ENCODE measurements around the gene MVB12B. TPM values are rescaled to one million over a fixed set of nuclear protein-coding genes. Genes with fewer than 3 reads are reported as not detected.

Gene MVB12B
- polyA plus RNA-seq, 1 donor from 2014 or later, result 39.5 TPM

GRCh38 chr9:126428534-126429175 is 102.0 kb downstream of the MVB12B start (continued):
- TF ChIP-seq RAD21 (conservative IDR thresholded peaks at IDR 0.05), result no peak

- H3F3A ChIP-seq (ENCODE audit: insufficient read depth, low read length, poor library complexity, severe bottlenecking), result no peaks in the 10 kb centered on the region
- no peaks in the 10 kb centered on the region for H3K9me2 ChIP-seq (ENCODE audit: insufficient read depth, low read length)
- no peaks in the 10 kb centered on the region for H3K27me3 ChIP-seq (ENCODE audit: insufficient read depth, low read depth, low read length)
Observed at GRCh38 chr9:126429190-126429589, 102.6 kb downstream of the MVB12B start.

DNA sequence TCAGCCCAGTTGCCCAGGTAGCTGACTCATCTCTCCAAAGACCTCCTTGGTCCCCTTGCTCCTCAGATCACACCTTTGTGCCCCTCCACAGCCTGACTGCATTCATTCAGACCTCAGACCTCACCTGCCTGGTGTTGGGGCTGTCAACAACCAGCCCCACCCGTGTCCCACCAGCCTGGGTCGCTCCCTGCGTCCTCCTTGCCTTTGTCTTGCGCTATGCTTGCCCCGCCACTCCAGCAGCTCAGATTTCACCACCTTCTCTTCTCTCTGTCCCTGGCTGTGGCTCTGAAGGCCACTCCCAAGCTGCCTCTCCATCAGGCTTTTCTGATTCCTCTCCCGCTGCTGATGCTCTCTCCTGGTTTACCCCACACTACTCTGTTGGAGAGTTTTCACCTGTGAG is 103.5 kb downstream of the MVB12B start:
- Histone ChIP-seq H3K9me3 (ENCODE audit: low read length) (no peaks in the 10 kb centered on the region), H3K4me3 (ENCODE audit: low read length) (peak overlapping the region; percentile 33), H3F3A (ENCODE audit: insufficient read depth, low read length, poor library complexity, severe bottlenecking) (no peaks in the 10 kb centered on the region), H3K79me2 (replicated peaks; ENCODE audit: insufficient read depth, low read length) (no peaks in the 10 kb centered on the region), H3K36me3 (ENCODE audit: insufficient read depth, low read length) (peaks cover 4% of the 10 kb centered on the region), H3K27me3 (ENCODE audit: insufficient read depth, low read depth, low read length) (no peaks in the 10 kb centered on the region), H2AFZ (ENCODE audit: low read depth, low read length) (no peak overlapping the region), H4K20me1 (ENCODE audit: insufficient read depth) (no peaks in the 10 kb centered on the region), H3K27ac (ENCODE audit: low read length) (peak overlapping the region; percentile 81), H3K9me2 (ENCODE audit: insufficient read depth, low read length) (no peaks in the 10 kb centered on the region), H3K9ac (ENCODE audit: low read length) (peak overlapping the region; percentile 46), H3K4me2 (ENCODE audit: low read length) (no peak overlapping the region)
- TF ChIP-seq MXI1 (conservative IDR thresholded peaks at IDR 0.05; ENCODE audit: poor library complexity, severe bottlenecking) (no peak), TAF1 (IDR thresholded peaks at IDR 0.05; ENCODE audit: low read depth) (no peak), POLR2AphosphoS5 (IDR thresholded peaks at IDR 0.05) (no peak), SMC3 (conservative IDR thresholded peaks at IDR 0.05; ENCODE audit: poor library complexity) (no peak), EP300 (conservative IDR thresholded peaks at IDR 0.05; ENCODE audit: poor library complexity, severe bottlenecking) (no peak), RAD21 (conservative IDR thresholded peaks at IDR 0.05) (no peak), EZH2 (IDR thresholded peaks at IDR 0.05; ENCODE audit: borderline replicate concordance, insufficient read depth, low read length, poor library complexity, severe bottlenecking) (no peak)
- TF ChIP-seq, protein P1, sequence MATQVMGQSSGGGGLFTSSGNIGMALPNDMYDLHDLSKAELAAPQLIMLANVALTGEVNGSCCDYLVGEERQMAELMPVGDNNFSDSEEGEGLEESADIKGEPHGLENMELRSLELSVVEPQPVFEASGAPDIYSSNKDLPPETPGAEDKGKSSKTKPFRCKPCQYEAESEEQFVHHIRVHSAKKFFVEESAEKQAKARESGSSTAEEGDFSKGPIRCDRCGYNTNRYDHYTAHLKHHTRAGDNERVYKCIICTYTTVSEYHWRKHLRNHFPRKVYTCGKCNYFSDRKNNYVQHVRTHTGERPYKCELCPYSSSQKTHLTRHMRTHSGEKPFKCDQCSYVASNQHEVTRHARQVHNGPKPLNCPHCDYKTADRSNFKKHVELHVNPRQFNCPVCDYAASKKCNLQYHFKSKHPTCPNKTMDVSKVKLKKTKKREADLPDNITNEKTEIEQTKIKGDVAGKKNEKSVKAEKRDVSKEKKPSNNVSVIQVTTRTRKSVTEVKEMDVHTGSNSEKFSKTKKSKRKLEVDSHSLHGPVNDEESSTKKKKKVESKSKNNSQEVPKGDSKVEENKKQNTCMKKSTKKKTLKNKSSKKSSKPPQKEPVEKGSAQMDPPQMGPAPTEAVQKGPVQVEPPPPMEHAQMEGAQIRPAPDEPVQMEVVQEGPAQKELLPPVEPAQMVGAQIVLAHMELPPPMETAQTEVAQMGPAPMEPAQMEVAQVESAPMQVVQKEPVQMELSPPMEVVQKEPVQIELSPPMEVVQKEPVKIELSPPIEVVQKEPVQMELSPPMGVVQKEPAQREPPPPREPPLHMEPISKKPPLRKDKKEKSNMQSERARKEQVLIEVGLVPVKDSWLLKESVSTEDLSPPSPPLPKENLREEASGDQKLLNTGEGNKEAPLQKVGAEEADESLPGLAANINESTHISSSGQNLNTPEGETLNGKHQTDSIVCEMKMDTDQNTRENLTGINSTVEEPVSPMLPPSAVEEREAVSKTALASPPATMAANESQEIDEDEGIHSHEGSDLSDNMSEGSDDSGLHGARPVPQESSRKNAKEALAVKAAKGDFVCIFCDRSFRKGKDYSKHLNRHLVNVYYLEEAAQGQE (IDR thresholded peaks at IDR 0.05; ENCODE audit: borderline replicate concordance), result no peak
- TF ChIP-seq, protein P2, sequence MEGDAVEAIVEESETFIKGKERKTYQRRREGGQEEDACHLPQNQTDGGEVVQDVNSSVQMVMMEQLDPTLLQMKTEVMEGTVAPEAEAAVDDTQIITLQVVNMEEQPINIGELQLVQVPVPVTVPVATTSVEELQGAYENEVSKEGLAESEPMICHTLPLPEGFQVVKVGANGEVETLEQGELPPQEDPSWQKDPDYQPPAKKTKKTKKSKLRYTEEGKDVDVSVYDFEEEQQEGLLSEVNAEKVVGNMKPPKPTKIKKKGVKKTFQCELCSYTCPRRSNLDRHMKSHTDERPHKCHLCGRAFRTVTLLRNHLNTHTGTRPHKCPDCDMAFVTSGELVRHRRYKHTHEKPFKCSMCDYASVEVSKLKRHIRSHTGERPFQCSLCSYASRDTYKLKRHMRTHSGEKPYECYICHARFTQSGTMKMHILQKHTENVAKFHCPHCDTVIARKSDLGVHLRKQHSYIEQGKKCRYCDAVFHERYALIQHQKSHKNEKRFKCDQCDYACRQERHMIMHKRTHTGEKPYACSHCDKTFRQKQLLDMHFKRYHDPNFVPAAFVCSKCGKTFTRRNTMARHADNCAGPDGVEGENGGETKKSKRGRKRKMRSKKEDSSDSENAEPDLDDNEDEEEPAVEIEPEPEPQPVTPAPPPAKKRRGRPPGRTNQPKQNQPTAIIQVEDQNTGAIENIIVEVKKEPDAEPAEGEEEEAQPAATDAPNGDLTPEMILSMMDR (IDR thresholded peaks at IDR 0.05; ENCODE audit: poor library complexity, severe bottlenecking), result no peak

More at GRCh38 chr9:126429190-126429589, 102.6 kb downstream of the MVB12B start:
- Histone ChIP-seq H3K4me3 (ENCODE audit: low read length) (peak overlapping the region; percentile 33), H2AFZ (ENCODE audit: low read depth, low read length) (no peak overlapping the region), H3K79me2 (replicated peaks; ENCODE audit: insufficient read depth, low read length) (no peaks in the 10 kb centered on the region), H3K4me2 (ENCODE audit: low read length) (peak overlapping the region; percentile 17), H4K20me1 (ENCODE audit: insufficient read depth) (no peaks in the 10 kb centered on the region), H3K27ac (ENCODE audit: low read length) (peak overlapping the region; percentile 81), H3K9me3 (ENCODE audit: low read length) (no peaks in the 10 kb centered on the region), H3K9ac (ENCODE audit: low read length) (peak overlapping the region; percentile 46), H3K36me3 (ENCODE audit: insufficient read depth, low read length) (peaks cover 4% of the 10 kb centered on the region)
- TF ChIP-seq RAD21 (conservative IDR thresholded peaks at IDR 0.05), result no peak
- peak; percentile 48 for TF ChIP-seq POLR2AphosphoS5 (IDR thresholded peaks at IDR 0.05)
- peak; percentile 79 for TF ChIP-seq EP300 (conservative IDR thresholded peaks at IDR 0.05; ENCODE audit: poor library complexity, severe bottlenecking)
- peak; percentile 61 for TF ChIP-seq MXI1 (conservative IDR thresholded peaks at IDR 0.05; ENCODE audit: poor library complexity, severe bottlenecking)
